IMR-90 (cell line): Measurements from ENCODE around the gene NOS2. TPM values are rescaled to one million over a fixed set of nuclear protein-coding genes. Genes with fewer than 3 reads are reported as not detected.

Experiments used
- ATAC-seq: fragments of 200-7000 bp; cut with Tn5 transposase; 2 replicates; pipeline ENCODE4 v1.9.1; 2020; ENCODE audit warnings: low read depth, mild to moderate bottlenecking, moderate library complexity
- BruUV-seq: library from RNA; stranded (reverse); fragments of 400-500 nt; replicated peaks from 2 replicates; lab custom pipeline; 2021; lab: Mats Ljungman, UMichigan
- CTCF ChIA-PET: fragments of 300-600 bp; formaldehyde crosslinking; extraction: SDS; loops from one replicate; lab custom pipeline; 2021; ENCODE audit warnings: antibody characterized with exemption; lab: Yijun Ruan, JAX
- POLR2A ChIA-PET: fragments of 300-600 bp; sonication (Branson Sonifier 250); formaldehyde crosslinking; loops from one replicate; lab custom pipeline; 2022; ENCODE audit warnings: antibody characterized with exemption; ENCODE audit not compliant: unreplicated experiment; lab: Charles Lee
- DNase-seq: peaks from one replicate; pipeline ENCODE4 v3.0.0; 2013
- H2AFZ ChIP-seq: replicated peaks from 2 replicates; pipeline ENCODE3; 2013; ENCODE audit warnings: low read length, mild to moderate bottlenecking; ENCODE audit not compliant: poor library complexity
- H2AK5ac ChIP-seq: 2 replicates; pipeline ENCODE4 v1.6.1; 2013; ENCODE audit warnings: low read depth, low read length, inconsistent platforms
- H2AK9ac ChIP-seq: replicated peaks from 2 replicates; pipeline ENCODE3; 2013; ENCODE audit warnings: mild to moderate bottlenecking, low read depth, low read length, moderate library complexity; ENCODE audit not compliant: poor library complexity
- H2BK120ac ChIP-seq: 2 replicates; pipeline ENCODE4 v1.6.1; 2013; ENCODE audit warnings: low read depth, low read length, inconsistent platforms
- H2BK15ac ChIP-seq: 3 replicates; pipeline ENCODE4 v1.6.1; 2013; ENCODE audit warnings: low read depth, low read length, inconsistent platforms
- H2BK20ac ChIP-seq: 2 replicates; pipeline ENCODE4 v1.6.1; 2013; ENCODE audit warnings: low read depth, mild to moderate bottlenecking, inconsistent platforms, low read length, moderate library complexity
- H2BK5ac ChIP-seq: 2 replicates; pipeline ENCODE4 v1.6.1; 2013; ENCODE audit warnings: mild to moderate bottlenecking, low read depth, low read length, inconsistent platforms; ENCODE audit not compliant: poor library complexity, severe bottlenecking
- H3K14ac ChIP-seq: replicated peaks from 2 replicates; pipeline ENCODE4 v1.6.1; 2013; ENCODE audit warnings: low read depth, low read length, inconsistent platforms
- H3K18ac ChIP-seq: 2 replicates; pipeline ENCODE4 v1.6.1; 2013; ENCODE audit warnings: low read depth, low read length, control low read depth
- H3K23ac ChIP-seq: 2 replicates; pipeline ENCODE4 v1.6.1; 2013; ENCODE audit warnings: low read depth, low read length, inconsistent platforms
- H3K27ac ChIP-seq: 2 replicates; pipeline ENCODE4 v1.5.1; 2013; ENCODE audit warnings: mild to moderate bottlenecking, control low read depth, low read length; ENCODE audit not compliant: insufficient read depth
- H3K27me3 ChIP-seq: 2 replicates; pipeline ENCODE4 v1.6.1; 2013; ENCODE audit warnings: low read length; ENCODE audit not compliant: control insufficient read depth, insufficient read depth
- H3K36me3 ChIP-seq: 2 replicates; pipeline ENCODE4 v1.6.1; 2013; ENCODE audit warnings: low read length, mixed read lengths; ENCODE audit not compliant: control insufficient read depth, insufficient read depth
- H3K4ac ChIP-seq: 2 replicates; pipeline ENCODE4 v1.6.1; 2013; ENCODE audit warnings: low read depth, low read length, inconsistent platforms
- H3K4me1 ChIP-seq: 2 replicates; pipeline ENCODE4 v1.6.1; 2013; ENCODE audit warnings: low read length, mixed read lengths; ENCODE audit not compliant: control insufficient read depth, insufficient read depth
- H3K4me2 ChIP-seq: 2 replicates; pipeline ENCODE4 v1.6.1; 2013; ENCODE audit warnings: low read depth, mild to moderate bottlenecking, control low read depth, low read length, moderate library complexity
- H3K4me3 ChIP-seq: 2 replicates; pipeline ENCODE4 v1.5.1; 2013; ENCODE audit warnings: low read depth, mild to moderate bottlenecking, control low read depth, low read length, moderate library complexity; ENCODE audit not compliant: insufficient read depth
- H3K56ac ChIP-seq: 2 replicates; pipeline ENCODE4 v1.6.1; 2013; ENCODE audit warnings: low read length, inconsistent platforms; ENCODE audit not compliant: insufficient read depth; ENCODE audit errors: extremely low read depth
- H3K79me1 ChIP-seq, 2 experiments: 2 replicates each; pipeline ENCODE4 v1.6.1; 2013; ENCODE audit warnings: low read length in 2 of 2, inconsistent platforms in 1 of 2, low read depth in 1 of 2
- H3K9ac ChIP-seq: 2 replicates; pipeline ENCODE4 v1.6.1; 2013; ENCODE audit warnings: low read depth, low read length, control low read depth
- H3K9me1 ChIP-seq: 2 replicates; pipeline ENCODE4 v1.6.1; 2013; ENCODE audit warnings: low read length, inconsistent platforms; ENCODE audit not compliant: insufficient read depth
- H3K9me3 ChIP-seq: 2 replicates; pipeline ENCODE4 v1.6.1; 2013; ENCODE audit warnings: low read length; ENCODE audit not compliant: control insufficient read depth, insufficient read depth
- H4K20me1 ChIP-seq: 2 replicates; pipeline ENCODE4 v1.6.1; 2013; ENCODE audit warnings: low read length, inconsistent platforms; ENCODE audit not compliant: insufficient read depth
- H4K5ac ChIP-seq: 2 replicates; pipeline ENCODE4 v1.6.1; 2013; ENCODE audit warnings: mild to moderate bottlenecking, low read depth, low read length, control low read depth
- H4K8ac ChIP-seq, 2 experiments: 2 replicates each; pipeline ENCODE4 v1.6.1; 2013; ENCODE audit warnings: low read depth in 2 of 2, low read length in 2 of 2, control low read depth in 1 of 2, inconsistent platforms in 1 of 2
- H4K91ac ChIP-seq: 2 replicates; pipeline ENCODE4 v1.6.1; 2013; ENCODE audit warnings: low read depth, low read length, inconsistent platforms; ENCODE audit not compliant: insufficient read depth
- BHLHE40 ChIP-seq: fragments of 150-350 bp; IDR thresholded peaks from 2 replicates; pipeline ENCODE4 v1.6.1; 2016; ENCODE audit warnings: mild to moderate bottlenecking, low read depth, low read length
- CEBPB ChIP-seq: IDR thresholded peaks from 2 replicates; pipeline ENCODE4 v1.6.1; 2012; ENCODE audit warnings: low read depth, low read length, improper control_type of control experiment
- CHD1 ChIP-seq: IDR thresholded peaks from 2 replicates; pipeline ENCODE4 v1.6.1; 2012; ENCODE audit warnings: low read depth, low read length, improper control_type of control experiment
- MAFK ChIP-seq: IDR thresholded peaks from 2 replicates; pipeline ENCODE4 v1.6.1; 2012; ENCODE audit warnings: low read depth, low read length, improper control_type of control experiment
- MAZ ChIP-seq: IDR thresholded peaks from 2 replicates; pipeline ENCODE4 v1.6.1; 2012; ENCODE audit warnings: low read depth, mild to moderate bottlenecking, low read length, improper control_type of control experiment, moderate library complexity, borderline replicate concordance
- MXI1 ChIP-seq: IDR thresholded peaks from 2 replicates; pipeline ENCODE4 v1.6.1; 2012; ENCODE audit warnings: low read depth, mild to moderate bottlenecking, low read length, moderate library complexity, borderline replicate concordance
- NFE2L2 ChIP-seq: fragments of 150-350 bp; IDR thresholded peaks from 2 replicates; pipeline ENCODE4 v1.6.1; 2016; ENCODE audit warnings: low read depth, mild to moderate bottlenecking, low read length
- POLR2A ChIP-seq: IDR thresholded peaks from 2 replicates; pipeline ENCODE4 v1.6.1; 2012; ENCODE audit warnings: mild to moderate bottlenecking, low read depth, low read length
- RAD21 ChIP-seq: IDR thresholded peaks from 2 replicates; pipeline ENCODE4 v1.6.1; 2012; ENCODE audit warnings: low read length, improper control_type of control experiment
- RCOR1 ChIP-seq: IDR thresholded peaks from 2 replicates; pipeline ENCODE4 v1.6.1; 2012; ENCODE audit warnings: mild to moderate bottlenecking, low read length, improper control_type of control experiment; ENCODE audit not compliant: insufficient replicate concordance
- RFX5 ChIP-seq: IDR thresholded peaks from 2 replicates; pipeline ENCODE4 v1.8.0; 2012; ENCODE audit warnings: low read depth, mild to moderate bottlenecking, low read length, moderate library complexity
- SMC3 ChIP-seq: fragments of 150-350 bp; IDR thresholded peaks from 2 replicates; pipeline ENCODE4 v1.6.1; 2016; ENCODE audit warnings: low read depth, mild to moderate bottlenecking, antibody characterized with exemption, low read length, moderate library complexity
- WGBS, 2 experiments: methylation state at CpG; one replicate each; pipeline versions ENCODE4 v1.1.5 to v1.1.7; 2013; ENCODE audit warnings: missing lambda C conversion rate in 2 of 2; ENCODE audit not compliant: insufficient read length in 1 of 2; ENCODE audit errors: extremely low coverage in 2 of 2; 5-methylcytosine and 5-hydroxymethylcytosine counted together
- dilution Hi-C: fragments of 300-500 bp; cut with HindIII; formaldehyde crosslinking; loops from one replicate; pipeline ENCODE4 v1.14.3; 2018; ENCODE audit warnings: low sequenced_read_pairs; ENCODE audit not compliant: unreplicated experiment
- in situ Hi-C: fragments of 300-500 bp; cut with MboI; formaldehyde crosslinking; loops from 3 replicates; pipeline ENCODE4 v1.14.3; 2019; ENCODE audit warnings: low sequenced_read_pairs, inconsistent platforms, mixed read lengths
- intact Hi-C: fragments of 100-400 bp; cut with micrococcal nuclease; formaldehyde crosslinking; loops from 2 replicates; pipeline ENCODE4 v1.10.0; 2022
- polyA plus RNA-seq, 3 experiments: library from polyadenylated mRNA; depleted of rRNA; stranded (reverse); fragments of >200 nt; gene quantifications; 2 replicates each; pipeline ENCODE4 v1.2.3, GENCODE V29; 2012; ENCODE audit warnings: low replicate concordance in 1 of 3
- total RNA-seq: library from RNA; depleted of rRNA; stranded (reverse); fragments of >200 nt; gene quantifications from 2 replicates; pipeline ENCODE4 v1.2.3, GENCODE V29; 2012
- TF ChIP-seq, protein P1 (sequence below): fragments of 150-350 bp; IDR thresholded peaks from 2 replicates; pipeline ENCODE4 v1.6.1; 2017; ENCODE audit warnings: mild to moderate bottlenecking, antibody characterized with exemption, low read length, low read depth
- TF ChIP-seq, protein P2 (sequence below): conservative IDR thresholded peaks from 2 replicates; pipeline ENCODE4 v1.5.1; 2012; ENCODE audit warnings: mild to moderate bottlenecking, low read depth, low read length, improper control_type of control experiment

Gene NOS2
- total and polyA plus RNA-seq, 2 of the 4 experiments (the other 2 are of a cell fraction) = under 0.01 TPM; not detected in 1

DNA sequence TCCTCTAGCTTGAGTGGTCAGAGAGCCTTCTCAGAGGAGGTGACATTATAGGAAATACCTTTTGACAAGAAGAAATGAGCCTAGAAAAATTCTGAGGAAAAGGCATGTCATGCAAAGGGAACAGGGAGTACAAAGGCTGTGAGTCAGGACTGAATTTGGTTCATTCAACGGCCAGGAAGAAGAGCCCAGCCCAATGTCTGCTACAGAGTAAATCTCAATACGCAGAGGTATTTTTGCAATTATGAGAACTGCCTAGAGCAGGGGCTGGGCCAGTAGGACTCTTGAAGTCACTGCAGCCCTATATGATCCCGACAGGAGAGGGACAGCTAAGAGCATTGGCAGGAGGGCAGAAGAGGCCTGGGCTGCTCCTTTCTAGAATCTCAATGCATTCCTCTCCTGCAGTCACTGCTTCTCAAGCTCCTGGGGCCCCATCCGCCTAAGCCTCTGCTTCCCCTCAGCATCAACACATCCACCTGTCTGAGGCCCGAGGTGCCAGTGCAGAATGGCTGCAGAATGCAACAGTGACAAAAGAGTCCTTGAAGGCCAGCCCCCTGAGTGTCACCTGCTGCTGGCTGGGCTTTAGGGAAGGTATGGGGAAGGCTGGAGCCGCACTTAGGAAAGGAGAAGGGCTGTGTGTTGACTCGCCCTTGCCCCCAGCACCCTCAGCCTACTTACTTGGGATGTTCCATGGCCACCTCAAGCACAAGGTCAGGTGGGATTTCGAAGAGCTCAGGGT is 20.1 kb downstream of the NOS2 start:
- Histone ChIP-seq H2BK120ac (no peak overlapping the region), H3K36me3 (no peaks in the 10 kb centered on the region), H4K8ac (no peak overlapping the region), H3K27ac (no peak overlapping the region), H2BK5ac (no peak overlapping the region), H3K79me1 (no peaks in the 10 kb centered on the region), H4K20me1 (no peaks in the 10 kb centered on the region), H3K14ac (no peak overlapping the region), H3K9me3 (no peaks in the 10 kb centered on the region), H3K4ac (no peak overlapping the region), H3K23ac (no peak overlapping the region), H4K91ac (no peak overlapping the region), H2BK15ac (no peak overlapping the region), H3K27me3 (peaks cover 7% of the 10 kb centered on the region), H3K56ac (no peak overlapping the region), H3K4me1 (no peaks in the 10 kb centered on the region), H3K9me1 (no peaks in the 10 kb centered on the region), H3K4me2 (no peak overlapping the region), H3K9ac (no peak overlapping the region), H3K18ac (no peak overlapping the region), H2BK20ac (no peak overlapping the region), H2AFZ (no peak overlapping the region), H4K5ac (no peak overlapping the region), H2AK5ac (no peak overlapping the region), H3K4me3 (no peak overlapping the region), H2AK9ac (no peak overlapping the region)
- ChIA-PET CTCF (no interaction called here), POLR2A (no interaction called here)
- intact Hi-C loops (no loop called here), in situ Hi-C loops (no loop called here), dilution Hi-C loops (no loop called here)
- WGBS, 2 experiments = 33% methylated on average over 1 of the region's 8 CpGs; no CpG with 5 or more reads in 1 of the 2 experiments
- no peak for ATAC-seq
- DNase-seq = no peak
- no TSS peak for BruUV-seq
- TF ChIP-seq RAD21 (no peak), CHD1 (no peak), RCOR1 (no peak), RFX5 (no peak), BHLHE40 (no peak), POLR2A (no peak), MAZ (no peak), NFE2L2 (no peak), MAFK (no peak), MXI1 (no peak), CEBPB (no peak), SMC3 (no peak)
- TF ChIP-seq, protein P1, sequence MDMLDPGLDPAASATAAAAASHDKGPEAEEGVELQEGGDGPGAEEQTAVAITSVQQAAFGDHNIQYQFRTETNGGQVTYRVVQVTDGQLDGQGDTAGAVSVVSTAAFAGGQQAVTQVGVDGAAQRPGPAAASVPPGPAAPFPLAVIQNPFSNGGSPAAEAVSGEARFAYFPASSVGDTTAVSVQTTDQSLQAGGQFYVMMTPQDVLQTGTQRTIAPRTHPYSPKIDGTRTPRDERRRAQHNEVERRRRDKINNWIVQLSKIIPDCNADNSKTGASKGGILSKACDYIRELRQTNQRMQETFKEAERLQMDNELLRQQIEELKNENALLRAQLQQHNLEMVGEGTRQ = no peak
- TF ChIP-seq, protein P2, sequence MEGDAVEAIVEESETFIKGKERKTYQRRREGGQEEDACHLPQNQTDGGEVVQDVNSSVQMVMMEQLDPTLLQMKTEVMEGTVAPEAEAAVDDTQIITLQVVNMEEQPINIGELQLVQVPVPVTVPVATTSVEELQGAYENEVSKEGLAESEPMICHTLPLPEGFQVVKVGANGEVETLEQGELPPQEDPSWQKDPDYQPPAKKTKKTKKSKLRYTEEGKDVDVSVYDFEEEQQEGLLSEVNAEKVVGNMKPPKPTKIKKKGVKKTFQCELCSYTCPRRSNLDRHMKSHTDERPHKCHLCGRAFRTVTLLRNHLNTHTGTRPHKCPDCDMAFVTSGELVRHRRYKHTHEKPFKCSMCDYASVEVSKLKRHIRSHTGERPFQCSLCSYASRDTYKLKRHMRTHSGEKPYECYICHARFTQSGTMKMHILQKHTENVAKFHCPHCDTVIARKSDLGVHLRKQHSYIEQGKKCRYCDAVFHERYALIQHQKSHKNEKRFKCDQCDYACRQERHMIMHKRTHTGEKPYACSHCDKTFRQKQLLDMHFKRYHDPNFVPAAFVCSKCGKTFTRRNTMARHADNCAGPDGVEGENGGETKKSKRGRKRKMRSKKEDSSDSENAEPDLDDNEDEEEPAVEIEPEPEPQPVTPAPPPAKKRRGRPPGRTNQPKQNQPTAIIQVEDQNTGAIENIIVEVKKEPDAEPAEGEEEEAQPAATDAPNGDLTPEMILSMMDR = no peak
